Stimulated activated CD8-positive, alpha-beta memory T cell treated with anti-CD3 and anti-CD28 coated beads, Interleukin-4, amount 100 ng/mL, for 4 hours (primary cell): ENCODE data around the gene FTSJ3.

ENCODE experiments used
- DNase-seq, 2 donors: peaks; one replicate each; pipeline ENCODE4 v3.0.0-alpha.2; 2020; ENCODE audit warnings: low read depth in 2 of 2, low spot score in 1 of 2

The FTSJ3 gene

GRCh38 chr17:63790057-63790456 is 37.4 kb downstream of the FTSJ3 start:
- DNase-seq: no peak

DNA sequence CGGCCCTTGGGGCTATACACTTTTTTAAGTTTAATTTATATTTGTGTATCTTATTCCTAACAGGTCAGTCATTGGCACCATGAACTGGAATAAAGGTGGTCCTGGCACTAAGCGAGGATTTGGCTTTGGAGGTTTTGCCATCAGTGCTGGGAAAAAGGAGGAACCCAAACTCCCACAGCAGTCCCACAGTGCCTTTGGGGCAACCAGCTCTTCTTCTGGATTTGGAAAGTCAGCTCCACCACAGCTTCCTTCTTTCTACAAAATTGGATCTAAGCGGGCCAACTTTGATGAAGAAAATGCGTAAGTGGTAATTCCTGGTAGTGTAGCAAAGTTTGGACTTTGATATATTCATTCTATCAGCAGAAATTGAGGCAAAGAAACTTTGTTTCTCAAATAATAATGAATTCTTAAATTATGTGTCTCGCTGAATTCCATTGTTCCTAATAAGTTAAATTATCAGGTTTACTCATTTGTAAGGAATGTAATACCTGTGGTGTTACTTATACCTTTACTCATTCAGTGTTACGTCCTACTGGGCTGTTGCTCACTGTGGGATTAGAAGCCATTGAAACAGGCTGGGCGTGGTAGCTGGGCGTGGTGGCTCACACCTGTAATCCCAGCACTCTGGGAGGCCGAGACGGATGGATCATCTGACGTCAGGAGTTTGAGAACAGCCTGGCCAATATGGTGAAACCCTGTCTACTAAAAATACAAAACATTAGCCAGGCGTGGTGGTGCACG is 40.3 kb downstream of the FTSJ3 start:
- DNase-seq: no peak

- DNase-seq: no peak
Measured at GRCh38 chr17:63786117-63786516, 41.3 kb downstream of the FTSJ3 start.

- no peak for DNase-seq
Measured at GRCh38 chr17:63785556-63785955, 41.9 kb downstream of the FTSJ3 start.

- no peak for DNase-seq
Measured at GRCh38 chr17:63783522-63783921, 43.9 kb downstream of the FTSJ3 start.

GRCh38 chr17:63780928-63781327 is 46.5 kb downstream of the FTSJ3 start:
- DNase-seq: no peak

DNA sequence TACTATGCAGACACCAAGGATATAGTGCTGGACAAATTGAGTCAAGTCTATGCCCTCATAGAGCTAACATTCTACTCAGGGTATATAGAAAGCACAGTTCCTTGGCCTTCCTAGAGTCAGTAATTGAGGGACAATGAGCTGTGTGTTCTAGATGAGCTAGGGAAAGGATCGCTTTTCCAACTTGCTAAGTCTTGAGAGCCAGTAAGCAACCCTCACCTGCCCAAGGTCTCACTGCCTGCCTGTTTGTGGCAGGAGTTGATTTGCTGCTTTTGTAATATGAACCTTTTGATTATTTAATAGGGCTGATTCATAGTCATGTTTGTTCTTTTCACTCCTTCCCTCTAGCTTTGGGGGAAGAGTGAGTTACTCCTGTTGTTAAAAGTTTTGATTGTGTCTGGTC is 47.0 kb downstream of the FTSJ3 start:
- DNase-seq: no peak

- DNase-seq: no peak
Measured at GRCh38 chr17:63775420-63775819, 52.0 kb downstream of the FTSJ3 start.

GRCh38 chr17:63774969-63775265 is 52.5 kb downstream of the FTSJ3 start:
- DNase-seq: no peak

DNA sequence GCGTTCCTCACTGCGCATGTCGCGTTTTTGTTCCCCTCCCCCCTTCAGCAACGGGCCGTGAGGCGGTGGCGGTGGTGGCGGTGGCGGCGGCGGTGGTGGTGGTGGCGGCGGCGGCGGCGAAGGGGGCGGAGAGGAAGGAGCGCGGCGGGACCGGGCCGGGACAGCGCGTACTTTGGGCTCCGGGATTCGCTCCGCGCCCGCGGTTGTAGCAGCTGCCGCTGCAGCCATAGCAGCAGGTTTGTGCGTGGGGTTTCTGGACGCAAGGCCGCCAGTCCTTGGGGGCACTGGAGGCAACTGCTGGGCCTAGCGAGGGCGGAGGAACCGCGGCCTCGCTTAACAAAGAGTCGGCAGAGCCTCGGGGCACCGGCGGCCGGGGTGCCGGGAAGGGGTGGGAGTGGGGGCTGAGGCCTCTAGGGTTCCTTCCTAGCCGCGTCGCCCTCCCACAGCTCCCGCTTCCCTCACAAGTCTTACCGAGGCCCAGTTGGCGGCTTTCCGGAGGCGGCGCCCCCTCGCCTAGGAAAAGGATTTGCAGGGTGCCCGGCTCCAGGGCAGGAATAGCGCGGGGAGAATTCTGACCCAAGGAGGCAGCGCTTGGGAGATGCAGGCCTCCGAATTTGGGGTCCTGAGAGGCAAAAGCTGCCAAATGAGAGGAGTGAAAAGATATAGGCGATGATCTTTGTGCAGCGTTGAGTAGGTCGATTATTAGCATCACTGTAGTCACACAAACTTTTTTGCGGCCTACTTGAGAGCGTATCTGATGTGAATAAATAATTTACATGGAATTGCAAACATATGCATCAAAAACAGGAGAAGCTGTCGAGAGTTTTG is 53.1 kb downstream of the FTSJ3 start, which contains the start of gene DDX42:
Gene DDX42 (plus strand): TSS at position 30 of the 828 bp plus-strand sequence. CDS start 12,880 bp downstream, outside the sequence.
- peak; percentile 7 to 78 for DNase-seq

GRCh38 chr17:63773272-63774140 is 54.0 kb downstream of the FTSJ3 start, which contains the start of gene CCDC47:
Gene CCDC47, minus strand, starts transcription at chr17:63773597. Its CDS starts 7,422 bp downstream, at chr17:63766175.
- DNase-seq: peak; percentile 93 to 98

- DNase-seq: no peak
Measured at GRCh38 chr17:63772801-63773271, 54.6 kb downstream of the FTSJ3 start.
